Measurements from ENCODE around the gene SLC24A3.

DNA sequence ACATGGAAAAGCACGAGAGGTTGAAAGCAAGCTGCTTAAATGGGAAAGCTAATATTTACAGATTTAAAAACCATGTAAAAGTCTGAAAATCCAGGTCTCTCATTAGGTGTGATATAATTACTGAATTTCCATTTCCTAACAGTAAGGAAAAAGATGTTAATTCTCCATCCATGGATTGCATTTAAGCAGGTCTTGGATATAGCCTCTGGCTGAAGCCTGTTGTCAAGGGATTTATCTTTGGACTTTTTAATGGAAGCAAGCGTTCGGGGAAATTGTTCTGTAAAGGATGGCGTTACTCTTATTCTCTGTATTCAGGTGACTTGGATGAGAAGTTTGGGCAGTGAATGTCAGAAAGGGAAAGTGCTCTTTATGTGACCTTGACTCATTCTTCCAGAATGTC, 233.8 kb downstream of the SLC24A3 start:
- TF ChIP-seq CTCF (conservative IDR thresholded peaks at IDR 0.05; ENCODE audit: low read length): no peak
- no peak for TF ChIP-seq EZH2phosphoT487 (IDR thresholded peaks at IDR 0.05; ENCODE audit: borderline replicate concordance)
